Suprapubic skin (tissue), 4 donors: ENCODE results near the gene TCL1B. TPM values are rescaled to one million over a fixed set of nuclear protein-coding genes. Genes with fewer than 3 reads are reported as not detected.

ENCODE experiments used
- DNase-seq, 2 donors: peaks; one replicate each; pipeline ENCODE4 v3.0.0-alpha.2; 2019; ENCODE audit warnings: low spot score in 2 of 2
- H3K27ac ChIP-seq: fragments of 200-600 bp; sonication (generic); one replicate; pipeline ENCODE4 v1.5.1; 2019
- H3K27me3 ChIP-seq: fragments of 200-600 bp; sonication (generic); one replicate; pipeline ENCODE4 v1.5.1; 2019
- H3K36me3 ChIP-seq: fragments of 200-600 bp; sonication (generic); one replicate; pipeline ENCODE4 v1.5.1; 2019
- H3K4me1 ChIP-seq: fragments of 200-600 bp; sonication (generic); one replicate; pipeline ENCODE4 v1.5.1; 2019
- H3K4me3 ChIP-seq: fragments of 200-600 bp; sonication (generic); one replicate; pipeline ENCODE4 v1.5.1; 2019; ENCODE audit warnings: mild to moderate bottlenecking
- H3K9me3 ChIP-seq: fragments of 200-600 bp; sonication (generic); one replicate; pipeline ENCODE4 v1.5.1; 2019
- CTCF ChIP-seq, 2 donors: fragments of 200-600 bp in 1 of 2; fragments of 450-650 bp in 1 of 2; sonication (generic) in 1 of 2; IDR thresholded peaks; one replicate each; pipeline ENCODE4 v1.5.1; 2016 to 2019; ENCODE audit warnings: antibody characterized with exemption in 2 of 2, mild to moderate bottlenecking in 1 of 2, moderate library complexity in 1 of 2
- EP300 ChIP-seq: sonication (generic); formaldehyde crosslinking; IDR thresholded peaks from one replicate; pipeline ENCODE4 v1.6.1; 2017; ENCODE audit warnings: antibody characterized with exemption
- POLR2A ChIP-seq, 2 donors: fragments of 450-650 bp; IDR thresholded peaks; one replicate each; pipeline ENCODE4 v1.6.1; 2017; ENCODE audit warnings: antibody characterized with exemption in 2 of 2, mild to moderate bottlenecking in 2 of 2, moderate library complexity in 2 of 2
- POLR2AphosphoS5 ChIP-seq, 3 donors: sonication (generic); formaldehyde crosslinking; IDR thresholded peaks; one replicate each; pipeline ENCODE4 v1.6.1; 2017; ENCODE audit warnings: antibody characterized with exemption in 3 of 3
- WGBS: methylation state at CpG from one replicate; pipeline ENCODE4 v1.1.5; 2018; 5-methylcytosine and 5-hydroxymethylcytosine counted together
- total RNA-seq, 4 donors: library from RNA; depleted of rRNA; stranded (reverse); fragments of >200 nt; gene quantifications; one replicate each; pipeline ENCODE4 v1.1.0, GENCODE V29; 2016

TCL1B gene
- total RNA-seq, 4 donors from 2014 or later = not detected

GRCh38 chr14:95668235-95668772 is 17.9 kb upstream of the TCL1B start:
- DNase-seq = no peak
- peaks cover 3% of the 10 kb centered on the region for H3K4me1 ChIP-seq
- H3K9me3 ChIP-seq = no peaks in the 10 kb centered on the region
- H3K27me3 ChIP-seq = peaks cover 24% of the 10 kb centered on the region
- no peak overlapping the region for H3K4me3 ChIP-seq
- TF ChIP-seq CTCF (IDR thresholded peaks at IDR 0.05) (no peak), POLR2A (IDR thresholded peaks at IDR 0.05) (no peak), POLR2AphosphoS5 (IDR thresholded peaks at IDR 0.05) (no peak), EP300 (no peak)
- WGBS = 86% methylated on average over 9 of the region's 10 CpGs
- H3K27ac ChIP-seq = no peak overlapping the region
- H3K36me3 ChIP-seq = no peaks in the 10 kb centered on the region

- no peaks in the 10 kb centered on the region for H3K9me3 ChIP-seq
- no peaks in the 10 kb centered on the region for H3K4me1 ChIP-seq
- DNase-seq = no peak
- 74% methylated on average over 4 of the region's 4 CpGs for WGBS
- H3K4me3 ChIP-seq = no peak overlapping the region
- H3K27me3 ChIP-seq = peaks cover 34% of the 10 kb centered on the region
- H3K27ac ChIP-seq = no peak overlapping the region
- no peak for TF ChIP-seq EP300
- no peak for TF ChIP-seq CTCF (IDR thresholded peaks at IDR 0.05)
- TF ChIP-seq POLR2AphosphoS5 (IDR thresholded peaks at IDR 0.05) = no peak
- TF ChIP-seq POLR2A (IDR thresholded peaks at IDR 0.05) = no peak
- no peaks in the 10 kb centered on the region for H3K36me3 ChIP-seq
Measured at GRCh38 chr14:95674613-95675012, 11.6 kb upstream of the TCL1B start.

GRCh38 chr14:95675486-95675885 is 10.7 kb upstream of the TCL1B start:
- Histone ChIP-seq H3K27ac (no peak overlapping the region), H3K4me3 (no peak overlapping the region), H3K27me3 (peaks cover 32% of the 10 kb centered on the region), H3K4me1 (no peaks in the 10 kb centered on the region), H3K9me3 (no peaks in the 10 kb centered on the region), H3K36me3 (no peaks in the 10 kb centered on the region)
- WGBS = 72% methylated on average over 4 of the region's 4 CpGs
- no peak for TF ChIP-seq CTCF (IDR thresholded peaks at IDR 0.05)
- TF ChIP-seq POLR2AphosphoS5 (IDR thresholded peaks at IDR 0.05) = no peak
- TF ChIP-seq POLR2A (IDR thresholded peaks at IDR 0.05) = no peak
- no peak for TF ChIP-seq EP300
- DNase-seq = no peak

GRCh38 chr14:95677179-95677835 is 8.9 kb upstream of the TCL1B start:
- H3K9me3 ChIP-seq = no peaks in the 10 kb centered on the region
- no peak for TF ChIP-seq POLR2AphosphoS5 (IDR thresholded peaks at IDR 0.05)
- TF ChIP-seq POLR2A (IDR thresholded peaks at IDR 0.05) = no peak
- no peak for TF ChIP-seq EP300
- TF ChIP-seq CTCF (IDR thresholded peaks at IDR 0.05) = no peak
- DNase-seq = no peak
- H3K36me3 ChIP-seq = no peaks in the 10 kb centered on the region
- no peak overlapping the region for H3K27ac ChIP-seq
- H3K4me3 ChIP-seq = no peak overlapping the region
- WGBS = 64% methylated on average over 4 of the region's 4 CpGs
- peaks cover 20% of the 10 kb centered on the region for H3K27me3 ChIP-seq
- no peaks in the 10 kb centered on the region for H3K4me1 ChIP-seq

- no peak for TF ChIP-seq POLR2A (IDR thresholded peaks at IDR 0.05)
- no peak for TF ChIP-seq POLR2AphosphoS5 (IDR thresholded peaks at IDR 0.05)
- TF ChIP-seq CTCF (IDR thresholded peaks at IDR 0.05) = no peak
- TF ChIP-seq EP300 = no peak
- Histone ChIP-seq H3K4me3 (no peak overlapping the region), H3K27me3 (peaks cover 17% of the 10 kb centered on the region), H3K36me3 (no peaks in the 10 kb centered on the region), H3K27ac (no peak overlapping the region), H3K9me3 (no peaks in the 10 kb centered on the region), H3K4me1 (no peaks in the 10 kb centered on the region)
- WGBS = 71% methylated on average over 4 of the region's 4 CpGs
- peak in 1 of 2 donors; percentile 21 for DNase-seq
Measured at GRCh38 chr14:95679148-95679815, 6.9 kb upstream of the TCL1B start.
